Dendritic cell treated with granulocyte-macrophage colony-stimulating factor and Interleukin-4, amounts not matched to agents 40 ng/mL and 50 ng/mL, for 4 days (primary cell): ENCODE measurements around the gene VGF.
"Not testable (repeated sequence)": the region's sequence is repeated elsewhere in the genome, so short reads cannot be mapped to it uniquely, and the experiment has no call there.

Experiments
- H3K27ac Mint-ChIP-seq: one replicate; pipeline ENCODE4 v1.8.0; 2022; ENCODE audit warnings: mild to moderate bottlenecking, mixed read lengths
- H3K27me3 Mint-ChIP-seq: one replicate; pipeline ENCODE4 v1.8.0; 2022; ENCODE audit warnings: mild to moderate bottlenecking, mixed read lengths
- H3K36me3 Mint-ChIP-seq: one replicate; pipeline ENCODE4 v1.8.0; 2022; ENCODE audit warnings: low read depth, mixed read lengths
- H3K4me1 Mint-ChIP-seq: one replicate; pipeline ENCODE4 v1.8.0; 2022; ENCODE audit warnings: low read depth, mixed read lengths
- H3K4me3 Mint-ChIP-seq: one replicate; pipeline ENCODE4 v1.8.0; 2022; ENCODE audit warnings: mild to moderate bottlenecking, moderate library complexity, mixed read lengths
- H3K9me3 Mint-ChIP-seq: one replicate; pipeline ENCODE4 v1.8.0; 2022; ENCODE audit warnings: mixed read lengths
- intact Hi-C: fragments of 100-400 bp; cut with micrococcal nuclease; formaldehyde crosslinking; loops from one replicate; pipeline ENCODE4 v1.15.0; 2022

The VGF gene

DNA sequence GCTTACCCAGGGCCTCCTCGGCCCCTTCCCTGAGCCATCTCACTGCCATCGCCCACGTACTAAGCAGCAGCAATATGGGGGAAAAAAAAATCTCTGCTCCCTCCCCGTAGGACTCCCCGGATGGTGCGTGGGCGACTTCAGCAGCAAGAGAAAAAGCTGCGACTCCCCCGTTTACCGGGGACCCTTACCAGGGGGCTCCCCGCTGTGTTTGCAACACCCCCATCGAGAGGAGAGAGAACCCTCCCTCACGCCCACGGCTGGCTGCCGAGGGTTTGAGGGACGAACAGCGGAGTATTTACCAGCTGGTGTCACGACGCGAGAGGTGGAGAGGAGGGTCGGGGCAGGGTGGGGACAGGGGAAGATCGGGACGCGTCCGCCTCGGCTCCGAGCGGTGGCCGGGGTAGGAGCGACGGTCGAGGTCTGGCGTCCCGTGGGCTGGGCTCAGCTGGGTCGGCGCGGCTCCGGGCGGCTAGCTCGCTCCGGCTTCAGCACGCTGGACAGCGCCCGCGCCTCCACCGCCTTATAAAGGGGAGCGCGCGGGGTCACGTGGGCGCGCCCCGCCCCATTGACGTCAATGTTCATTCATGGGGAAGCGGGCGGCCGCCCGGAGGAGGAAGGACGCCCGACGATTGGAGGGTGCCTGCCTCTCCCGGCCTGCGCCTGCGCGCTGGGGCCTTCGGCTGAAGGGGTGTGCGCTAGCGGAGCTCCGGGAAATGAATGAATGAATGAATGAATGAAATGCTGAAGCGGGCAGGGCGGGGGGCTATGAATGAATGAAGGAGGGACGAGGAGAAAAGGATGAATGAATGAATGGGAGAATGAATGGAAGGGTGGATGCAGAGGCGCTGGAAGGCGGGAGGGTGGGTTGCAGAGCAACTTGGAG, at the start of gene VGF:
VGF (minus strand) TSS at position 495 of the 883 bp plus-strand sequence. CDS start 726 bp downstream, outside the sequence.
- Mint-ChIP-seq H3K4me3 (peak within 1 kb of the TSS; percentile 74), H3K9me3 (no peaks in the 10 kb centered on the region), H3K27me3 (peaks cover 91% of the 10 kb centered on the region), H3K27ac (peak within 1 kb of the TSS; percentile 7), H3K4me1 (peaks cover 52% of the 10 kb centered on the region), H3K36me3 (peaks cover 15% of the 10 kb centered on the region)
- intact Hi-C loops: loop anchor here (1.0 kb wide), 1 partner anchor 11 kb away; the partner anchor contains the start of gene AP1S1

DNA sequence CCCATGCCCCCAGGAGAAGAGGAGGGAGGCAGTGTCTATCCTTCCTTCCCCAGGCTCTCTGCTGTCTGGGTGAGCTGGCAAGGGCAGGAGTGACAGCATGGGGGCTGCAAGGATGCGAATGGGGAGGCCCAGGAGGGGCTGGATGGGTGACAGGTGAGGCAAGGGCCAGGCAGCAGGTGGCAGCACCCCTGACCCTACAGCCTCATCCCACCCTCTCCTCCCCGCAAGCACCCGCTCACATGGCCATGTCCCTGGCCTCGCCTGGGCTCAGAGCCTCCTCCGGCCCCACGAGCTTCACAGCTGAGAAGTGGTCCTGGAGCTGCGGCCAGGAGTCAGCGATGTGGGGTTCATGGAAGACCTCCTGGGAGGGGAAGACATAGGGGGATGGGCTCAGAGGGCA, 46.6 kb upstream of the VGF start:
- Mint-ChIP-seq H3K4me3 (no peak overlapping the region), H3K27me3 (no peaks in the 10 kb centered on the region), H3K9me3 (no peaks in the 10 kb centered on the region), H3K4me1 (peaks cover 23% of the 10 kb centered on the region), H3K27ac (no peak overlapping the region), H3K36me3 (peaks cover 100% of the 10 kb centered on the region)
- intact Hi-C loops: no loop called here

DNA sequence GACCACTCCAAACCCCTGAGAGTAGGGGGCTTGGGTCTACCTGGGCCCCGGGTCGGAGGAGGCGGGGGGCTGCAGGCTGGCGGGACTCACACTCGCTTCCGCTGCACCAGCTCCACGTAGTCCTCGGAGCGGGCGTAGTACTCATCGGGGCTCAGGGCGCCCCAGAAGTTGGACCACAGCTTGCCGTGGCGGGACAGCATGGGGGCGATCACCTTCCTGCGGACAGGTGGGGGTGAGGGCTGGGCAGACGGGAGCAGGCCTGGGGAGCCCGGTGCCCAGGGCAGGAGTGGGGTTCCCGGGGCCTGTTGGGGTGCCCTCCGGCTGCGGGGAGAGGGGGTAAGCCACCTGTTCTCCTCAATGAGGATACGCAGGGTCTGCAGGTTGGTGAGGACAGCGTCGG, 46.1 kb upstream of the VGF start:
- Mint-ChIP-seq H3K9me3 (no peaks in the 10 kb centered on the region), H3K27ac (no peak overlapping the region), H3K36me3 (peaks cover 100% of the 10 kb centered on the region), H3K4me1 (peaks cover 21% of the 10 kb centered on the region), H3K4me3 (no peak overlapping the region), H3K27me3 (no peaks in the 10 kb centered on the region)
- intact Hi-C loops: no loop called here

DNA sequence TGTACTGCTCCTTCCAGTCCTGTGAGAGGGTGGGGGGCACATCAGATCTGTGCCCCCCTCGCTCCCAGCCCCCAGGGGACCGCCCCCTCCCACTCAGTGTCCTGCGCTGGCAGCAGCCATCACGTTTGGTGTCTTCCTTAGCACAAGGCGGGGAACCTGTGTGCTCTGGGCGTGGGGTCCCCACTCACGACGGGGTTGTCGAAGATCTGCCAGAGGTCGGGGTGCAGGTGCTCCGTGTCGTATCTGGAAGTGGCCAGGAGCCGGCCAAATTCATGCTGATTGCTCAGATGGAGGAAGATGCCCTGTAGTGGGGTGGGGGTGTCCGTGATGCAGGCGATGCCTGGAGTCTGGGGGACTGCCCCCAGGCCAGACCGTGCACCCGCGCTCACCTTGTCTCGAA, 44.8 kb upstream of the VGF start:
- Mint-ChIP-seq H3K27ac (no peak overlapping the region), H3K4me1 (peaks cover 13% of the 10 kb centered on the region), H3K4me3 (no peak overlapping the region), H3K27me3 (no peaks in the 10 kb centered on the region), H3K9me3 (no peaks in the 10 kb centered on the region), H3K36me3 (peaks cover 96% of the 10 kb centered on the region)
- intact Hi-C loops: no loop called here

DNA sequence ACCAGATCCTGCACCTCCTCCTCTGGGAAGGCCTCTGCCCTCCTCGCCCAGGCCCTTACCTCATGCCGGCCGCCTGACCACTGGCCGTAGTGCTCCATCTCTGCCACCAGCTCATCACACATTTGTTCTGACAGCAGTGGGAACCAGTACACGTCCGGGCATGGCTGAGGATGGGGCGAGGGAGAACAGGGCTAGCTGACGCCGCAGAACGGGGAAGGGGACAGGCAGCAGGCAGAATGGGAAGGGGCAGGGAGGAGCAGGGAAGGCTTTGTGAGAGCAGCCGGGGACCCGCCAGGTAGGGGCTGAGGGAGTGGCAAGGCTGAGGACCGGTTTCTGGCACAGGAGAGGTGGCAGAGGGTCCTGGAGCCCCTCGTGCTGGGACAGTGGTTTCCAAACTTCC, 43.4 kb upstream of the VGF start:
- H3K36me3 Mint-ChIP-seq: peaks cover 82% of the 10 kb centered on the region
- H3K27ac Mint-ChIP-seq: no peak overlapping the region
- peaks cover 2% of the 10 kb centered on the region for H3K27me3 Mint-ChIP-seq

DNA sequence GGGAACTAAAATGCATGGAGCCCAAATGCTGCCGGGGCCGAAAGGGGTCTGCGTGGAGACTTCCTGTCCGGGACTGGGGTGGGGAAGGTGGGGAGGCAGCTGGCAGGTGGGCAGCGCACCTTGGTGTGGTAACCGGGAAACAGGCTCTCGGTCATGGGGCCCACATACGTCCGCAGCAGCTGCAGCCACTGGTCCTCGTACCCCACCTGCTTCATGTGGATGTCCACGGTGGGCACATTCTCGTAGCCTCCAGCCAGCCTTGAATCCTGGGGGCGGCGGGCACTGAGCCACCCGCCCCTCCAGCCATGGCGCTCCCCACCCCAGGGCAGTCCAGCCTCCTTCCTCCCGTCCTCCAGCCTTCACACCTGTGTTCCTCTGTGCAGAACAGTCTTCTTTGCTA, 42.1 kb upstream of the VGF start:
- Mint-ChIP-seq H3K36me3 (peaks cover 69% of the 10 kb centered on the region), H3K4me3 (no peak overlapping the region), H3K27ac (no peak overlapping the region), H3K4me1 (peaks cover 27% of the 10 kb centered on the region), H3K27me3 (peaks cover 13% of the 10 kb centered on the region), H3K9me3 (no peaks in the 10 kb centered on the region)
- intact Hi-C loops: no loop called here

More for the DNA sequence above, 43.4 kb upstream of the VGF start:
- Mint-ChIP-seq H3K4me3 (no peak overlapping the region), H3K9me3 (no peaks in the 10 kb centered on the region), H3K4me1 (peaks cover 15% of the 10 kb centered on the region)
- intact Hi-C loops: no loop called here

DNA sequence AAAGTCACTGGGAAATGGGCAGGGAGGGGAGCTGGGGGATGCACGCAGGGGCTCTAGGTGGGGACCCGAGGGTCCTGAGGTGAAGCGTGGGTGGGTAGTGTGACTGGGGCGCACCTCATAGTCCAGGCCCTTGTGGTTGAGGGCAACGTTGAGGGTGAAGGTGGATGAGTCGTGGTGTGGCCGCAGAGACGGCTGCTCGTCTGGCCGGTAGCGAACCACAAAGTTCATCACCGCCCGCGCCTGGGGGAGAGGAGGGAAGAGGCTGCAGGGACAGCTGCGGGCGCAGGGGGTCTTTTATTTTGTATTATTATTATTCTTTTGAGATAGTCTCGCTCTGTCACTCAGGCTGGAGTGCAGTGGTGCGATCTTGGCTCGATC, 41.3 kb upstream of the VGF start:
- H3K27me3 Mint-ChIP-seq: peaks cover 20% of the 10 kb centered on the region
- peaks cover 61% of the 10 kb centered on the region for H3K36me3 Mint-ChIP-seq
- no peaks in the 10 kb centered on the region for H3K9me3 Mint-ChIP-seq
- intact Hi-C loops: no loop called here
- no peak overlapping the region for H3K4me3 Mint-ChIP-seq
- H3K4me1 Mint-ChIP-seq: peaks cover 29% of the 10 kb centered on the region
- H3K27ac Mint-ChIP-seq: no peak overlapping the region

DNA sequence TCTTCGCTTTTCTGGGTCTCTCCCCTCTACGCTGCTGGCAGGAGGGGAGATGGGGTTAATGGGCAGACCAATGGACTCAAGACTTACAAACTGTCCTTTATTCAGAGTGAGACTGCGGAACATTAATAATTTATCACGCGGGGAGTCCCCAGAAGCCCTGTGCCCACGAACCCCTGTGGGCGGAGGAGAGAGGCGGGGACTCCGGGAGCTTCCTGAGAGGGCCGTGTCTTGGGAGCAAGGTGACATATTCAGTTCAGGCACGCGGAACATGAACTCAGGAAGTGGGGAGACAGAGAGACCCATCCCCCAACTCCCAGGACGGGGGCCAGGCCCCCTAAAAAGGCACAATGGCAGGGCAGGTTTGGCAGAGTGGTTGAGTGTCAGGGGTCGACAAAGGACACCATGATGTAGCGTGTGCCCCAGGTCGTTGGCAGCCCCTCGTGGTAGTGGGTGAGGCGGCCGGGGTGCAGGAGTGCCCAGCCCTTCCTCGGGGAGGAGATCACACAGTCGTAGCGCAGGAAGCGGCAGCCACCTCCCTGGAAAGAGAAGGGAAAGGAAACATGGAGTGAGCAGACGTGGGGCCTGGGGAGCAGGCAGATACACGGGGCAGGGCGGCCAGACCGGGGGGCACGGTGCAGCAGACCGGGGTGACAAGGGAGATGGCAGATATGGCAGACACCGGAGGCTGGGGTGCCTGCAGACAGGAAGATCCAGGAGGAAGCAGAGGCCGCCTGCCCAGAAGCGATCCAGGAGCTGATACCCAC, 40.7 kb upstream of the VGF start:
- Mint-ChIP-seq H3K27ac (no peak overlapping the region), H3K36me3 (peaks cover 55% of the 10 kb centered on the region), H3K9me3 (no peaks in the 10 kb centered on the region), H3K27me3 (peaks cover 26% of the 10 kb centered on the region), H3K4me1 (peaks cover 34% of the 10 kb centered on the region), H3K4me3 (no peak overlapping the region)
- intact Hi-C loops: no loop called here

DNA sequence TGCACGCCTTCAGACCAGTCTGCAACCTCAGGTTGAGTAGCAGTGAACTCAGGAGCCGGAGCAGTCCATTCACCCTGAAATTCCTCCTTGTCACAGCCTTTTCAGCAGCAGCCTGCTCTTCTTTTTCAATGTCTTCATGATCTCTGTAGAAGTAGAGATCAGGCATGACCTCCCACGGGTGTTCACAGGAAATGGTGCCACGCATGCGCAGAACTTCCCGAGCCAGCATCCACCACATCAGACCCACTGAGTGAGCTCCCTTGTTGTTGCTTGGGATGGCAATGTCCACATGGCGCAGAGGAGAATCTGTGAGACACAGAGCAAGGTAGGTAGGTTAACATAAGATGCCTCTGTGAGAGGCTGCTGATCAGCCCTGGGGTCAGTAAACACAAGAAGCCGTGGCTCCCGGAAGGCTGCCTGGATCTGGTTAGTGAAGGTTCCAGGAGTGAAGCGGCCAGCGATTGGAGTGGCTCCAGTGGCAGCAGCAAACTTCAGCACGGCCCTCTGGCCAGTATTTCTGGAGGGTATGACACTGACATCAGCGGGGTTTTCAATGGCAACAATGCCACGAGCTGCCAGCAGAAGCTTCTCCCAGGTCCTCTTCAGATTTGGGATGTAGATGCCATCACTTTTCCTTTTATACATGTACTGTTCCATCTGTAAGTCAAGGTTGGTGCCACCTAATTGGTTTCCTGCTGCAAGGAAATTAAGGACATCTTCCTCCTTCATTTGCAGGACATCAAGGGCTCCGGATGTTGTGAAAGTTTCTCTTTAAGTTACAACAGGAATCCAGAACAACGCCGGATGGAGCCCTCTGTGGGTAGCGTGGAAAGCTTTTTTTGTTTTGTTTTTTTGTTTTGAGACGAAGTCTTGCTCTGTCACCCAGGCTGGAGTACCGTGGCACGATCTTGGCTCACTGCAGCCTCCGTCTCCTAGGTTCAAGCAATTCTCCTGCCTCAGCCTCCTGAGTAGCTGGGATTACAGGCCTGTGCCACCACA, 38.7 kb upstream of the VGF start:
- H3K36me3 Mint-ChIP-seq: peaks cover 35% of the 10 kb centered on the region
- H3K4me3 Mint-ChIP-seq, H3K27ac Mint-ChIP-seq, H3K9me3 Mint-ChIP-seq, intact Hi-C loops: not testable (repeated sequence)
- H3K27me3 Mint-ChIP-seq: peaks cover 45% of the 10 kb centered on the region
- H3K4me1 Mint-ChIP-seq: peaks cover 41% of the 10 kb centered on the region

DNA sequence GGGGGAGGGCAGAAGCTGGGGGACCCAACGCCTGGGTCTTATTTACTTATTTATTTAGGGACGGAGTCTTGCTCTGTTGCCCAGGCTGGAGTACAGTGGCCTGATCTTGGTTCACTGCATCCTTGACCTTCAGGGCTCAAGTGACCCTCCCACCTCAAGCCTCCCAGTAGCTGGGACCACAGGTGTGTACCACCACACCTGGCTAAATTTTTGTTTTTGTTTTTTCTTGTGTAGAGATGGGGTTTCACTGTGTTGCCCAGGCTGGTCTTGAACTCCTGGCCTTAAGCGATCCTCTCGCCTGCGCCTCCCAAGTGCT, 37.2 kb upstream of the VGF start:
- Mint-ChIP-seq H3K4me1 (peaks cover 41% of the 10 kb centered on the region), H3K4me3 (no peak overlapping the region), H3K27ac (no peak overlapping the region), H3K36me3 (peaks cover 20% of the 10 kb centered on the region), H3K27me3 (peaks cover 60% of the 10 kb centered on the region), H3K9me3 (no peaks in the 10 kb centered on the region)
- intact Hi-C loops: no loop called here

DNA sequence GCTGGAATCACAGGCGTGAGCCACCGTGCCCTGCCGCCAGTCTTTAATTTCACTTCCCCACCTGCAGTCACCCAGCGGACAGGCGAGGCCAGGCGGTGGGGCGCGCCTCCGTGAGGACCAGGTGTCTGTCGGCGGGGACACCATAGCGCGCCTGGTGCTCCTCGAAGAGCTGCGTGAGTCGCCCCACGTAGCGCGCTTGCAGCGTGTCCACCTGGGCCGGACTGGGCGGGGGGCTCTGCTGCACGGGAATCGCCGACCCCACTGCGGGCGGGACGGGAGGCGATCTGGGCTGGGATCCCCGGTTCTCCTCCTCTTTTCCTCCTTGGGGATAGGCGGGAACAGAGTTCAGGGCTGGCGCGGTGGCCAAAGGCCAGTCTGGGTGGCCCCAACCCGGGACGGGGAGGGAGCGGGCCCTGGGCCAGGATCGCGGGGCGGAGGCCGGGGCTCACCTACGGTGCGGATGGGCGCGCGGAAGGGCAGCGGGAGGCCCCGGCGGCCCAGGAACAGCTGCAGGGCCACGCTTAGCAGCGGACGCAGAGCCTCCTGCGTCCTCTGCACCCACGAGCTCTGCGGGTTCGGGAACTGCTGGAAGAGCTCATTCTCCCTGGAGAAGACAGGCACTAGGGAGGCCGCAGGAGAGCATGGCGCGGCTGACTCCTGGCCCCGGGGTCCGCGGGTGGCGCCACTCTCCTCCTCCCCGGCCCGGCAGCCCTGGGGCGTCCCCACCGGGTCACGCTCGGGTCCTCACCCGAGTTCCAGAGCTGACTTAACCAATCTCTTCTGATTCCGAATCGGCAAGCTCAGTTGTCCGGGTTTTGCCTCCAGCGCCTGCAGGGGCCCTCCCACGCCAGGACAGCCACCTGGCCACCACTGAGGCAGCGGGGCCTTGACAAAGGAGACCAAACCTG, 36.6 kb upstream of the VGF start:
- Mint-ChIP-seq H3K27me3 (peaks cover 60% of the 10 kb centered on the region), H3K4me1 (peaks cover 41% of the 10 kb centered on the region), H3K36me3 (peaks cover 14% of the 10 kb centered on the region), H3K4me3 (no peak overlapping the region), H3K9me3 (no peaks in the 10 kb centered on the region), H3K27ac (no peak overlapping the region)
- intact Hi-C loops: no loop called here

DNA sequence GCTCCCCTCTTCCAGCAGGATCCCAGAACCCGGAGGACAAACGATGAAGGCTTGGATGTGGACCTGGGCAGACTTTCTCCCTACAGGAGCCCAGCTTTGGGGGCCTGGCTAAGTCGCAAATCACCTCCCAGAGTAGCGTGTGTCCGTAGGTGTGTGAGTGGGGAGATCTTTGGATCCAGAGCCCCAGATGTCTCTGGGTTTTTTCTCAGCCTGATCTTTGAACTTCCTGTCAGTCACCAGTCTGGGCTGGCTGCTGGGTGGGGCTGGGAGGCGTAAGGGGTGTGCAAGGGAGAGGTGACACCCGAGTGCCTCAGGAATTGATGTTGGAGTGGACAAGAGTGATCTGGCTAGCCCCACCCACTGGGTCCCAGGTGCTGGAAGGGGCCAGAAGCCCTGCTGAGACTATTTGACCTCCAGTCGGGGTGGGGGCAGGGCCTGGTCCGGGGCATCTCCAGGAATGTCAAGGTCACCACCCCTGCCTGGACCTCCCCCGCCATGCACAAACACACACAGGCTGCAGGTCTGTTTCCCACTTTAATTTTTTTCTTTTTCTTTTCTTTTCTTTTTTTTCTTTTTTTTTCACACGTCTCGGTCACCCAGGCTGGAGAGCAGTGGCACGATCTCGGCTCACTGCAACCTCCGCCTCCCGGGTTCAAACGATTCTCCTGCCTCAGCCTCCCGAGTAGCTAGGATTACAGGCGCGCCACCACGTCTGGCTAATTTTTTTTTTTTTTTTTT, 35.7 kb upstream of the VGF start, which contains the start of gene MOGAT3:
MOGAT3 (minus strand) TSS at position 175 of the 738 bp plus-strand sequence. CDS start 182 bp downstream, outside the sequence.
- intact Hi-C loops: no loop called here
- H3K27me3 Mint-ChIP-seq: peaks cover 65% of the 10 kb centered on the region
- H3K36me3 Mint-ChIP-seq: peaks cover 5% of the 10 kb centered on the region
- peaks cover 34% of the 10 kb centered on the region for H3K4me1 Mint-ChIP-seq
- no peaks in the 10 kb centered on the region for H3K9me3 Mint-ChIP-seq
- H3K4me3 Mint-ChIP-seq: no peak within 1 kb of the TSS
- H3K27ac Mint-ChIP-seq: no peak within 1 kb of the TSS
